Adrenal gland (tissue), 12 donors: Measurements from ENCODE around the gene HADHB. TPM values are rescaled to one million over a fixed set of nuclear protein-coding genes. Genes with fewer than 3 reads are reported as not detected.

Experiments
- DNase-seq, 7 donors: peaks; one replicate each; pipeline ENCODE4 v3.0.0-alpha.2; 2019 to 2020
- H3K27ac ChIP-seq, 5 donors: fragments of 200-600 bp; sonication (generic) in 4 of 5; 1 replicate in 3 of 5; 2 replicates in 2 of 5; pipeline versions ENCODE4 v1.5.1 to v1.8.0; 2016 to 2020; ENCODE audit warnings: mild to moderate bottlenecking in 1 of 5
- H3K27me3 ChIP-seq: fragments of 200-600 bp; 2 replicates; pipeline ENCODE4 v1.8.0; 2021
- H3K36me3 ChIP-seq, 2 donors: fragments of 200-600 bp; replicated peaks in 1 of 2; 1 replicate in 1 of 2; 2 replicates in 1 of 2; pipeline versions ENCODE4 v1.5.1 to v1.8.0; 2018 to 2022
- H3K4me1 ChIP-seq, 2 donors: fragments of 200-600 bp; replicated peaks in 1 of 2; 1 replicate in 1 of 2; 2 replicates in 1 of 2; pipeline versions ENCODE4 v1.5.1 to v1.8.0; 2018 to 2021
- H3K4me3 ChIP-seq, 4 donors: fragments of 200-600 bp; sonication (generic) in 3 of 4; one replicate each; pipeline ENCODE4 v1.5.1; 2016 to 2018
- H3K9me3 ChIP-seq, 3 donors: fragments of 200-600 bp; sonication (generic) in 1 of 3; replicated peaks in 1 of 3; 1 replicate in 2 of 3; 2 replicates in 1 of 3; pipeline versions ENCODE4 v1.5.1 to v1.8.0; 2016 to 2021
- CTCF ChIP-seq, 6 experiments: fragments of 450-650 bp in 4 of 6; fragments of 200-600 bp in 2 of 6; sonication (generic) in 1 of 6; IDR thresholded peaks; 1 replicate in 5 of 6; 2 replicates in 1 of 6; pipeline versions ENCODE4 v1.5.1 to v1.8.0; 2016 to 2021; ENCODE audit warnings: antibody characterized with exemption in 6 of 6, mild to moderate bottlenecking in 2 of 6, moderate library complexity in 1 of 6
- POLR2A ChIP-seq, 2 donors: fragments of 450-650 bp; IDR thresholded peaks; one replicate each; pipeline ENCODE4 v1.6.1; 2017; ENCODE audit warnings: antibody characterized with exemption in 2 of 2, mild to moderate bottlenecking in 2 of 2, moderate library complexity in 1 of 2
- WGBS, 4 donors: extraction: QIAGEN DNeasy Blood & Tissue Kit in 2 of 4; methylation state at CpG; one replicate each; pipeline versions ENCODE4 v1.1.5 to v1.1.7; 2013 to 2017; 5-methylcytosine and 5-hydroxymethylcytosine counted together
- intact Hi-C, 2 donors: fragments of 100-400 bp; cut with DNase I; formaldehyde crosslinking; loops; one replicate each; pipeline versions ENCODE4 v1.14.1 to v1.15.0; 2022 to 2023
- polyA plus RNA-seq, 3 donors: library from polyadenylated mRNA; stranded (reverse); fragments of 200-250 nt in 2 of 3; fragments of 350-450 nt in 1 of 3; fragmentation: Illumina TruSeq in 1 of 3; extraction: RNeasy Lipid Tissue Mini Kit (QIAGEN cat#74804) in 1 of 3; gene quantifications; one replicate each; pipeline ENCODE4 v1.2.3, GENCODE V29; 2013 to 2014
- total RNA-seq, 9 donors: library from RNA; depleted of rRNA in 4 of 9; stranded (reverse); fragments of >200 nt in 4 of 9; fragments of 120-200 nt in 1 of 9; fragmentation: NEBNext Ultra II Directional in 1 of 9; extraction: Animal tissue kit (Norgen Biotek cat#: 25700) in 1 of 9; gene quantifications; one replicate each; pipeline versions ENCODE4 v1.1.0 to v1.2.4, GENCODE V29; 2013 to 2023
- donor health status: healthy with polysubstance abuse.
- donor health status: Bipolar disorder and iron deficiency.
- donor health status: DM: yes; HTN: yes; CAD: no.
- donor health status: DM: no; HTN: no; CAD: no.
- donor health status: DM: no; HTN: no; CAD: no.
- donor health status: DM: yes; HTN: yes; CAD: no.

HADHB gene
- total and polyA plus RNA-seq, 12 donors, result 69.6 to 496 (median 364) TPM

- Histone ChIP-seq H3K4me3 (no peak overlapping the region), H3K27me3 (no peaks in the 10 kb centered on the region), H3K27ac (no peak overlapping the region), H3K36me3 (no peaks in the 10 kb centered on the region), H3K4me1 (no peaks in the 10 kb centered on the region), H3K9me3 (no peaks in the 10 kb centered on the region)
- intact Hi-C loops, result no loop called here
- no peak for DNase-seq
- TF ChIP-seq POLR2A (IDR thresholded peaks at IDR 0.05) (no peak), CTCF (IDR thresholded peaks at IDR 0.05) (no peak)
- 87 to 96% (median 93%) methylated on average over 2 of the region's 2 CpGs for WGBS, 4 donors
Observed at GRCh38 chr2:26337298-26337697, 92.6 kb downstream of the HADHB start.

Other genes starting within 250 kb of the HADHB start
- gene RAB10, start 210.9 kb upstream of the HADHB start, total RNA-seq, result 100 to 1,000 TPM in 7 of 9 donors, 10 to 100 TPM in 2; 84.0 to 258 (median 154) TPM
- 100 to 1,000 TPM in 1 of 3 donors, 10 to 100 TPM in 2; 31.8 to 369 (median 36.5) TPM for gene RAB10, start 210.9 kb upstream of the HADHB start, polyA plus RNA-seq
- 1 to 10 TPM in 7 of 9 donors, under 1 TPM in 1, not detected in 1; 0.55 to 2.5 (median 1.6) TPM for gene GAREM2, start 71.9 kb upstream of the HADHB start, total RNA-seq
- gene GAREM2, start 71.9 kb upstream of the HADHB start, polyA plus RNA-seq, result 1 to 10 TPM in 1 of 3 donors, under 1 TPM in 2; 0.57 to 1.0 (median 0.77) TPM
- 100 to 1,000 TPM; 154 to 353 (median 222) TPM for gene HADHA, start 307 bp upstream of the HADHB start, total RNA-seq
- 100 to 1,000 TPM in 1 of 3 donors, 10 to 100 TPM in 2; 43.8 to 309 (median 57.5) TPM for gene HADHA, start 307 bp upstream of the HADHB start, polyA plus RNA-seq
- gene SELENOI, start 101.2 kb downstream of the HADHB start, total RNA-seq, result 10 to 100 TPM in 8 of 9 donors, 1 to 10 TPM in 1; 8.1 to 45.4 (median 22.7) TPM
- 10 to 100 TPM in 1 of 3 donors, 1 to 10 TPM in 2; 1.9 to 25.8 (median 3.2) TPM for gene SELENOI, start 101.2 kb downstream of the HADHB start, polyA plus RNA-seq
- under 1 TPM in 6 of 9 donors, not detected in 3; 0.07 to 0.75 (median 0.22) TPM for gene ADGRF3, start 101.8 kb downstream of the HADHB start, total RNA-seq
- gene ADGRF3, start 101.8 kb downstream of the HADHB start, polyA plus RNA-seq, result under 1 TPM; 0.13 to 0.17 (median 0.16) TPM
- under 1 TPM in 2 of 9 donors, not detected in 7; 0.11 to 0.14 TPM for gene DRC1, start 157.0 kb downstream of the HADHB start, total RNA-seq
- under 1 TPM; 0.10 to 0.56 (median 0.22) TPM for gene DRC1, start 157.0 kb downstream of the HADHB start, polyA plus RNA-seq
- 1 to 10 TPM in 5 of 9 donors, under 1 TPM in 4; 0.18 to 2.0 (median 1.1) TPM for gene OTOF, start 233.2 kb downstream of the HADHB start, total RNA-seq
- gene OTOF, start 233.2 kb downstream of the HADHB start, polyA plus RNA-seq, result 1 to 10 TPM in 2 of 3 donors, under 1 TPM in 1; 0.33 to 1.6 (median 1.1) TPM